Body of pancreas (tissue), 4 donors: ENCODE results near the gene CYP8B1. TPM values are rescaled to one million over a fixed set of nuclear protein-coding genes. Genes with fewer than 3 reads are reported as not detected.
"Not testable (repeated sequence)": the region's sequence is repeated elsewhere in the genome, so short reads cannot be mapped to it uniquely, and the experiment has no call there.

ENCODE experiments used
- ATAC-seq: fragments of 150-250 bp; one replicate; pipeline ENCODE4 v1.9.1; 2016
- DNase-seq, 4 donors: peaks; one replicate each; pipeline ENCODE4 v3.0.0-alpha.2; 2019
- H3K27ac ChIP-seq, 4 donors: fragments of 200-600 bp; sonication (generic); 1 replicate in 3 of 4; 2 replicates in 1 of 4; pipeline versions ENCODE4 v1.5.1 to v1.6.1; 2016 to 2019; ENCODE audit warnings: mild to moderate bottlenecking in 1 of 4, mixed read lengths in 1 of 4, moderate library complexity in 1 of 4
- H3K27me3 ChIP-seq, 2 donors: fragments of 200-600 bp; sonication (generic); one replicate each; pipeline ENCODE4 v1.6.0; 2016; ENCODE audit warnings: mild to moderate bottlenecking in 1 of 2
- H3K36me3 ChIP-seq, 2 donors: fragments of 200-600 bp; sonication (generic); replicated peaks in 1 of 2; 2 replicates each; pipeline ENCODE4 v1.5.1; 2016; ENCODE audit warnings: low read depth in 2 of 2; ENCODE audit not compliant: insufficient read depth in 1 of 2
- H3K4me1 ChIP-seq: fragments of 200-600 bp; sonication (generic); one replicate; pipeline ENCODE4 v1.6.0; 2016
- H3K4me3 ChIP-seq, 2 donors: fragments of 200-600 bp; sonication (generic); 1 replicate in 1 of 2; 2 replicates in 1 of 2; pipeline ENCODE4 v1.5.1; 2016 to 2019
- H3K9me3 ChIP-seq, 3 donors: fragments of 200-600 bp; sonication (generic); 1 replicate in 2 of 3; 2 replicates in 1 of 3; pipeline ENCODE4 v1.5.1; 2016
- CTCF ChIP-seq, 7 experiments: fragments of 450-650 bp in 4 of 7; fragments of 200-600 bp in 3 of 7; sonication (generic) in 3 of 7; IDR thresholded peaks; one replicate each; pipeline ENCODE4 v1.5.1; 2016 to 2019; ENCODE audit warnings: antibody characterized with exemption in 7 of 7
- POLR2A ChIP-seq, 3 donors: fragments of 450-650 bp; IDR thresholded peaks; one replicate each; pipeline ENCODE4 v1.6.1; 2016; ENCODE audit warnings: antibody characterized with exemption in 3 of 3, mild to moderate bottlenecking in 2 of 3
- WGBS, 2 donors: methylation state at CpG; one replicate each; pipeline ENCODE4 v1.1.5; 2017; 5-methylcytosine and 5-hydroxymethylcytosine counted together
- intact Hi-C: fragments of 100-400 bp; cut with DNase I; formaldehyde crosslinking; loops from one replicate; pipeline ENCODE4 v1.15.1; 2023
- total RNA-seq, 2 donors: library from RNA; depleted of rRNA; stranded (reverse); fragments of >200 nt; gene quantifications; one replicate each; pipeline ENCODE4 v1.1.0, GENCODE V29; 2016

CYP8B1 gene
- total RNA-seq, 2 donors from 2014 or later, result not detected

- intact Hi-C loops, result no loop called here
- WGBS, 2 donors, result 81 to 83% methylated on average over 3 of the region's 3 CpGs
- TF ChIP-seq CTCF (IDR thresholded peaks at IDR 0.05) (no peak), POLR2A (IDR thresholded peaks at IDR 0.05) (no peak)
These were observed 11.4 kb upstream of the CYP8B1 start for GRCh38 chr3:42887084-42887483.

GRCh38 chr3:42886294-42886822 lies 10.7 kb upstream of the CYP8B1 start:
- DNase-seq (no peak), ATAC-seq (no peak)
- H3K27me3 ChIP-seq, result no peaks in the 10 kb centered on the region
- no peaks in the 10 kb centered on the region for H3K36me3 ChIP-seq
- H3K4me1 ChIP-seq, result peaks cover under 1% of the 10 kb centered on the region
- intact Hi-C loops, result no loop called here
- H3K27ac ChIP-seq, result no peak overlapping the region
- WGBS, 2 donors, result 29 to 54% methylated on average over 1 of the region's 1 CpG
- H3K9me3 ChIP-seq, result no peaks in the 10 kb centered on the region
- TF ChIP-seq POLR2A (IDR thresholded peaks at IDR 0.05), result no peak
- no peak for TF ChIP-seq CTCF (IDR thresholded peaks at IDR 0.05)
- no peak overlapping the region for H3K4me3 ChIP-seq

More at GRCh38 chr3:42887084-42887483, 11.4 kb upstream of the CYP8B1 start:
- no peaks in the 10 kb centered on the region for H3K4me1 ChIP-seq
- H3K4me3 ChIP-seq, result no peak overlapping the region
- no peak overlapping the region for H3K27ac ChIP-seq
- H3K36me3 ChIP-seq, result no peaks in the 10 kb centered on the region
- H3K27me3 ChIP-seq, result no peaks in the 10 kb centered on the region
- no peaks in the 10 kb centered on the region for H3K9me3 ChIP-seq
- DNase-seq (no peak), ATAC-seq (no peak)

- DNase-seq (no peak), ATAC-seq (no peak)
- WGBS, 2 donors, result 53 to 67% methylated on average over 2 of the region's 2 CpGs
- Histone ChIP-seq H3K36me3 (no peaks in the 10 kb centered on the region), H3K4me3 (no peak overlapping the region), H3K4me1 (peaks cover 9% of the 10 kb centered on the region), H3K27ac (no peak overlapping the region), H3K9me3 (no peaks in the 10 kb centered on the region), H3K27me3 (no peaks in the 10 kb centered on the region)
- TF ChIP-seq CTCF (IDR thresholded peaks at IDR 0.05) (no peak), POLR2A (IDR thresholded peaks at IDR 0.05) (no peak)
- intact Hi-C loops, result no loop called here
These were observed 8.6 kb upstream of the CYP8B1 start for GRCh38 chr3:42884324-42884723.

- H3K27me3 ChIP-seq, H3K27ac ChIP-seq, H3K9me3 ChIP-seq, DNase-seq, H3K4me3 ChIP-seq, H3K36me3 ChIP-seq, H3K4me1 ChIP-seq, ATAC-seq, intact Hi-C loops: not testable (repeated sequence)
- WGBS, 2 donors, result 55 to 58% methylated on average over 6 of the region's 6 CpGs
These were observed 7.7 kb upstream of the CYP8B1 start for GRCh38 chr3:42883251-42883930.

GRCh38 chr3:42880601-42881451 lies 5.1 kb upstream of the CYP8B1 start:
- Histone ChIP-seq H3K9me3 (no peaks in the 10 kb centered on the region), H3K27ac (peak overlapping the region in 2 of 4 donors; percentile 44 to 57), H3K27me3 (no peaks in the 10 kb centered on the region), H3K4me1 (peaks cover 9% of the 10 kb centered on the region), H3K4me3 (peak overlapping the region; percentile 40 to 70), H3K36me3 (no peaks in the 10 kb centered on the region)
- peak; percentile 99 for ATAC-seq
- DNase-seq, result peak; percentile 83 to 90 (median 88)
- TF ChIP-seq CTCF (IDR thresholded peaks at IDR 0.05) (peak; percentile 83 to 96 (median 91)), POLR2A (IDR thresholded peaks at IDR 0.05) (peak in 2 of 3 donors; percentile 64 to 67)
- intact Hi-C loops, result no loop called here
- 2 to 6% methylated on average over 13 to 54 of the region's 61 CpGs for WGBS, 2 donors
